CD4-positive, alpha-beta T cell treated with Interleukin-1 beta for 1 hour (primary cell): Measurements from ENCODE around the gene PNPLA7.
"Not testable (repeated sequence)": the region's sequence is repeated elsewhere in the genome, so short reads cannot be mapped to it uniquely, and the experiment has no call there.

Experiments
- DNase-seq, 2 donors: peaks; one replicate each; pipeline ENCODE4 v3.0.0-alpha.2; 2020 to 2022

Gene PNPLA7

DNA sequence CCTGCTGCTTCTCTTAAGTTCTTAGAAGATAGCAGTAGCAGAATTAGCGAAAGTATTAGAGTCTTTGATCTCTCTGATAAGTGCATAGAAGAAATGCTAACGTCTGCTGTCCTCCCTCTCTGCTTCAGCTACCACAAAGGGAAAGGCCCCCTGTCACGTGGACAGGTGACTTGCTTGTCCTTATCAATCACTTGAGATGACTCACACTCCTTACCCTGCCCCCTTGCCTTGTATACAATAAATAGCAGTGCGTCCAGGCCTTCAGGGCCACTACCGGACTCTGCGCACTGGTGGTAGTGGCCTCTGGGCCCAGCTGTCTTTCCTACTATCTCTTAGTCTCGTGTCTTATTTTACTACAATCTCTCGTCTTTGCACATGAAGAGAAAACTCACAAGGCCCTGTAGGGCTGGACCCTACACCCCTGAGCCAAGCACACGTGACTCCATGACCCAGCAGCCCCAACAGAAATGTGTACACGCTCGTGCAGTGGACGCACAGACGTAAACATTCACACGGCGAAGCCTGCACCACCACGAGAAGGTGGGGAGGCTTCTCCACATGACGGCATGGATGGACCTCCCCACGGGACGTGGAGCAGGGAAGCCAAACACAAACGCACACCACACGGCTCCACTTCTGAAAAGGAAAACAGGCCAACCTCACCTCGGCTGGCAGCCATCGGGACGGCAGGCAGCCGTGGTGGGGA is 38.3 kb downstream of the PNPLA7 start:
- no peak for DNase-seq

GRCh38 chr9:137511126-137511525 is 39.1 kb downstream of the PNPLA7 start:
- not testable (repeated sequence) for DNase-seq

DNA sequence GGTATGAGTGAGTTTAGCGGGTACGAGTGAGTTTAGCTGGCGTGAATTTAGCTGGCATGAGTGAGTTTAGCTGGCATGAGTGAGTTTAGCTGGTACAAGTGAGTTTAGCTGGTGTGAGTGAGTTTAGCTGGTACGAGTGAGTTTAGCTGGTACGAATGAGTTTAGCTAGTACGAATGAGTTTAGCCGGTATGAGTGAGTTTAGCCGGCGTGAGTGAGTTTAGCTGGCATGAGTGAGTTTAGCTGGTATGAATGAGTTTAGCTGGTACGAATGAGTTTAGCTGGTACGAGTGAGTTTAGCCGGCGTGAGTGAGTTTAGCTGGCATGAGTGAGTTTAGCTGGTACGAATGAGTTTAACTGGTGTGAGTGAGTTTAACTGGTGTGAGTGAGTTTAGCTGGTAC is 41.0 kb downstream of the PNPLA7 start:
- DNase-seq, result no peak

- DNase-seq, result no peak
These were observed 43.5 kb downstream of the PNPLA7 start for GRCh38 chr9:137506702-137507171.

- DNase-seq, result no peak
These were observed 43.9 kb downstream of the PNPLA7 start for GRCh38 chr9:137506274-137506673.

DNA sequence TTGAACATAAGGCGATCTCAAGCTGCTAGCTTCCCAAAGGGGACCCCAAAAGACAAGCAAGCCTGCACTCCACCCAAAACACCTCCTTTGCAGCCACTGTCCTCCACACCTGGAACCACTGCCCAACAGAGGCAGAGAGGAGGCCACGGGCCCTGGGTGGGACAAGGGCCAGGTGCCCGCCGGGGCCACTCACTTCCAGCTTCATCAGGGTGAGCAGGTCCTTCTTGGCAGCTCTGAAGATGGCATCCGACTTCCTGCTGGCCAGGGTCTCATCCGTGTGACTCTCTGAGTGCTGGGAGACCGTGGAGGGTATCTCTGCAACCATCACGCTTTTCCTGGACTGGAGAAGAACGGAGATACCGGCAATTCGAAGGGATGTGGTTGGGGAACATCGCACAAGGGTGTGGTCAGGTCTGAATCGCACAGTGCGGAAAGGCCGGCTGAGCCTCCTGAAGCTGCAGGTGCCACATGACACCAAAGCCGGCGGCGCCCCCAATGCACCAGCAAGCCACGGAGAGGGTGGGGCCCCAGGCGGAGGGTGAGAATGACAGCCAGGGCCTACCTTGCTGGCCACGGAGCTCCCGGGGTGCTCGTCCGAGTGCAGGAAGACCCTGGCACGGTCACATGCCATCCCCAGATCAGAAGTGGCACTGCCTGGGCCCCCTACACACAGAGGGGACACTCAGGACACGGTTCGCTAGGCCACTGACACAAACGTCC is 44.6 kb downstream of the PNPLA7 start:
- no peak for DNase-seq

- DNase-seq, result no peak
These were observed 45.8 kb downstream of the PNPLA7 start for GRCh38 chr9:137504432-137504777.

- DNase-seq, result no peak
These were observed 47.9 kb downstream of the PNPLA7 start for GRCh38 chr9:137502008-137502911.

DNA sequence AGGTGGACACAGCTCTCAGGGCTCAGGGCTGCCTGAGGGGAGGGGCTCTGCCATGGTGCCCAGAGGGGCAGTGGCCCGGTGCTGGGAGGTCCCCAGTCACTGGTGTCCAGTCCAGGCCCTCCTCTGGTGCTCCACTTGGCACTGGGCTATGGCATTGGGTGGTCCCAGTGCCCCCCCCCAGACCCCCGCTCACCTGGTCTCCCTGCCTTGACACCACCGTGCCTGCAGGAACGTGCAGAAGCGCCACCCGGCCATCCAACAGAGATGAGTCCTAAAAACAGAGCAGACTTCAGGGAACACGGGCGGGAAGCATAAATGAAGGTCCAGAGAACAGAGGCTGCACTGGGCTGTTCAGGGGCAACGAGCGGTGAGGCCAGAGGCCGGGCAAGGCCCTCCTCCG is 48.7 kb downstream of the PNPLA7 start:
- no peak for DNase-seq

DNA sequence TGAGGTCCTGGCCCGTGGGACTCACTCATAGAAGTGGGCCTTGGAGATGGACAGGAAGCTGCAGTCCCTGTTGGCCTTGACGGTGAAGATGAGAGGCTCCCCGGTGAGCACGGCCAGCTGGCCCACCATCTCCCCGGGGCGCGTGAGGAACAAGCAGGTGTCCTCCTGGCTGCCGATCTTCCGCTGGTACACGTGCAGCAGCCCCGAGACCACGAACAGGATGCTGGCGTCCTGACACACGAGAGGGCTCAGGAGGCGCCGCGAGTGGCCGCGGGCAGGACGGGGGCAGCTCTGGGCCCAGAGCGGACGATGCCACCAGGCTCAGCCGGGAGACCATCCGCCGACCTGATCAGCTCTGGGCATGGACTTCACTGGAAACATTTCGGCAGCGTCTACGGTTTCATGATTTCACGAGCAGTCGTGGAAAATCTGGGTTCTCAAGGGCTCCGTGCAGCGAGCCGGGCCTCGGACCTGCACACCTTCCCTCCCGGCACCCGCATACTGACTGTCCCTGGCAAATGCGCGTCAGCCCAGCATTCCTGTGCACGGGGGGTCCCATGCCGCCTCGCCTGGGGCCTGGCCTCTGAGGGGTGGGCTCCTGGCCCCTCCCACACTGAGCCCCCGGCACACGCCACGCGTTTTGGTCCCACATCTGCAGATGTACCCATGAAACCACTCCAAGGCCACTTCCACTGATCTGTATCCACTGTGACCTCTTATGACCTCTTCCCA is 49.4 kb downstream of the PNPLA7 start:
- no peak for DNase-seq

DNA sequence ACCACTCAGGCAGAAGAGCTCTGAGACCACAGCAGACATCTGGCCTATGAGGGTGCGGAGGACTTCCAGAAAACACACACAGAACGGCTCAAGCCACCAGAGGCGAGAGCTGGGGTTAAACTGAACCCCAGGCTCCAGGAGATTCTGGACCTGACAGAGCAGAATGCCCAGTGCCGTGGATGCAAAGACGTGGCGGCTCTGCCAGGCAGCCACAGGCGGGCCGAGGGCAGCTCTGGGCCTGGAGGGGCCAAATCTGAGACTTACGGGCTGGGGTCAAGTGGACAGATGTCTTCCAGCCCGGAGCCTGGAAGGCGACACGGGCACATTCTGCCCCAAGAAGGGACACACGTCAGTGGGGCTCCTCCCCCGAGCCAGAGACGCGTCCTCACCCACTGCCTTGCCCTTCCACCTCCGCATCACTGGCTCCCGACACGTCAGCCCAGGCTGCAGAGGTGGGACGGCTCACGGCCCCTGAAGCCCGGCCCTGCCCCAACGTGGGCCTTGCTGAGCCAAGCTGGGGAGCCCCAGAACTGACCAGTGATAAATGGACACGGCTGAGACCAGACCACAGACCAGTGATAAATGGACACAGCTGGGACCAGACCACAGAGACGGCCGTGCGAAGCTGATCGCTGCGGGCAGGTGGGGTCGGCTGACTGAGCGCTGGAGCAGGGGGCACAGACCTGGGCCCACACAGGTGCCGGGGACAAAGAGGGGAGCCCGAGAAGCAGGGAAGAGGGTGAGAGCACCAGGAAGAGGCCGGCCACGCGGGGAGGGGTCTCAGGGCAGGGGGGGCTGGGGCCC is 50.1 kb downstream of the PNPLA7 start:
- no peak for DNase-seq

DNA sequence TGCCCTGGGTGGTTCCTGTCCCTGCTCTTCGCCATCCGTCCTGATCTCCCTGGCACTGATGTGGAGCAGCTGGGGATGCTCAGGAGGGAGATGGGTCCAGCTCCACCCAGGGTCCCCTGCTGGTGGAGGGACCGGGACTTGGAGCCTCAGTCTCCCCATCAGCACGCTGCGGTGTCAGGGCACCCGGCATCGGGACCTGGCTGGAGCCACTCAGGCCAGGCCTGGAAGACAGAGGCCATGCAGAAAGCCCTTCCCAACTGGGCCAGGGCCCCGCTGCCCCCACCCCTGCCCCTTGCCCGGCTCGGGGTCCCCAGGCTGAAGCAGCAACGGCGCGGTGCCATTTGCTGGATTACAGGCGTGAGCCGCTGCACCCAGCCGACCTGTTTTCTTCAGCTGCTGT is 50.8 kb downstream of the PNPLA7 start:
- DNase-seq, result no peak

DNA sequence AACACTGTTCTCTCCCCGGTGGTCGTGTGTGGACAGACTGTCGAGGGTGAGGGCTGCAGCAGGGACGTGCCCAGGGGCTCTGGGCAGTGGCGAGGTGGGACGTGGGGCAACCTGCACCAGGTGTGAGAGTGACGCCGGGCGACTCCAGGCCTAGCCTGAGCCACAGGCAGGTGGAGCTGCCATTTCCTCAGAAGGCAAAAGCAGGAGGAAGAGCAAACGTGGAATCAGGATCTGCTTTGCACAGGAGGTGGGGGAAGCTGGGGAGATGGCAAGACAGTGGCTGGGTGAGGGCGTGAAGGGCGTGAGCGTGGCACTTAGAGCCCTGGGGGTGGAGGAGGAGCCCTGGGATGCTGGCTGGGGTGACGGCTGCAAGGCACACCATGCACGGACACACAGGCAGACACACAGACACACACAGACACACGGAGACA is 51.5 kb downstream of the PNPLA7 start:
- no peak for DNase-seq

DNA sequence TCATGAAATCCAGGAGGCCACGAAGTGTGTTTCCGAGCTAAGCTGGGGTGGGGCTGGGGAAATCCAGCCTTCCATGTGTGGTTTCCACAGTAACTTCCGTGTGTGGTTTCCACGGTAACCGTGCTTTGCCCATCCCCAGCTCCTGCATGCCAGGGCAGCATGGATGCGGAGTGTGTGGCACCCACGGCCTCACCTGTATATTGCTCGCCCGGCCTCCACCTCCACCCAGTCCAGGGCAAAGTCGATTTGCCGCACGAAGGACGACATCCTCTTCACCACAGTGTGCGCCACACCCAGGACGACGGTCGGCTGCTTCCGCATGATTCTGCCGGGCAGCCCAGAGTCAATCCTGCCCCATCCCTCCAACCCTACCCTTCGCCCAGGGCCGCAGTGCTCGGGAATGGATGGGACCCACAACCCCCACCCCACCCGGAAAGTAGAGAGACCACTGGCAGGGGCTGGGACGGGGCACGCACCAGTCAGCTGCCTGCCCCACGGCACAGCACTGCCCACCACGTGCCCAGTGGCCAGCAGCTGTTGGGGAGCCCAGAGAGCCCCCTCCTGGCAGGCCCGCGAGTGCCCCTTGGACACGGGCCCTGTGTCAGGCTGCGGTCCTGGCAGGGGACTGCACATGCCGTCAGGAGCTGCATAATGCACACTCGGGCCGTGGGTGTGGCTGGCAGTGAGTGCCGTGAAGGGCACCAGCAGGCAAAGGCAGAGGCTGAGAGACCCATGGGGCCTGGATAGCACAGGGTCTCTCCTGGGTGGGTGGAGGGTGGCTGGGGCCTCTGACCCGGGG is 52.1 kb downstream of the PNPLA7 start:
- no peak for DNase-seq

DNA sequence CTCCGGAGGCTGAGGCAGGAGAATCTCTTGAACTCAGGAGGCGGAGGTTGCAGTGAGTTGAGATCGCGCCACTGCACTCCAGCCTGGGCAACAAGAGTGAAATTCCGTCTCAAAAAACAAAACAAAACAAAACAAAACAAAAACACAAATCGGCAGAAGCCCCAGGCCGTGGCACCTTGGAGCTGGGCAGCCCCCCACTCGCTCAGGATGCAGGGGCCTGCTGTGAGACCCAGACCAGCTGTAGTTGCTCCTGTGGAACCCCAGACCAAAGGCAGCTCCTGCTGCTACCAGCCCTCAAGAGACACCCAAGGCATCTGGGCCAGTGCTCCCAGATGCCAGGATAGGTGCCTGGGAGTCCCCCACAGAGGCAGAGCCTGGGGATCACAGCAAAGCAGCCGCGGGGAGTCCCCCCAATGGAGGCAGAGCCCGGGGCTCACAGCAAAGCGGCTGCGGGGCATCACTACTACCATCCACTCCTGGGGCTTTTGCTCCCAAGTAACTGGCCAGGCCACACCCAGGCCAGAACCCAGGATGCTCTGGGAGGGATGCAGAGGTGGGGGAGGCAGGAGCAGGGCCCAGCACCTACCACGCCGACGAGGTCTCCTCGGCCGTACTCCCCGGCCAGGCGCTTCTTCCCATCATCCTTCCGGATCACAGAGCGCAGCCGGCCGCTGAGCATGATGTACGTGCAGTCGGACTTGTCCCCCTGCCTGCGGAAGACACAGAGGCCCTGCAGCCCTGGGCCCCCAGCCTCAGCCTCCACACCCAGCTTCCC is 53.4 kb downstream of the PNPLA7 start:
- DNase-seq, result no peak

DNA sequence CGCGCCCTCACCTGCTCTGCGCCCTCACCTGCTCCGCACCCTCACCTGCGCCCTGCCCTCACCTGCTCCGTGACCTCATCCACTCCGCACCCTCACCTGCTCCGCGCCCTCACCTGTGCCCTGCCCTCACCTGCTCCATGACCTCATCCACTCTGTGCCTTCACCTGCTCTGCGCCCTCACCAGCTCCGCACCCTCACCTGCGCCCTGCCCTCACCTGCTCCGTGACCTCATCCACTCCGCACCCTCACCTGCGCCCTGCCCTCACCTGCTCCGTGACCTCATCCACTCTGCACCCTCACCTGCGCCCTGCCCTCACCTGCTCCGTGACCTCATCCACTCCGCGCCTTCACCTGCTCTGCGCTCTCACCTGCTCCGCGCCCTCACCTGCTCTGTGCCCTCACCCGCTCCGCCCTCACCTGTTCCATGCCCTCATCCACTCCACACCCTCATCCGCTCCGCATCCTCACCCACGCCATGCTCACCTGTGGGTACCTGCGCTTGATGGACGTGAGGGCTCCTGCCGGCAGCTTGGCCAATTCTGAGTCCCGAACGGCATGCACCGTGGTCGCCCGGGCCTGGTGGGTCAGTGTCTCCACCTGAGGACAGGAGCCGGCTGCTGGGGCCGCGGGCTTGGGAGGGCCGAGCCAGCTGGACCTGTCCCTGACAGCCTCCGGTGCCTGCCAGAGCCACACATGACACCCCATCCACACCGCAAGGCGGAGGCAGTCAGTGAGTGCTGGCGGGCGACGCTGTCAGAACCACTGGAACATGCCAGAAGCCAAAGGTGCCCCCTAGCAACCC is 55.5 kb downstream of the PNPLA7 start:
- no peak for DNase-seq

DNA sequence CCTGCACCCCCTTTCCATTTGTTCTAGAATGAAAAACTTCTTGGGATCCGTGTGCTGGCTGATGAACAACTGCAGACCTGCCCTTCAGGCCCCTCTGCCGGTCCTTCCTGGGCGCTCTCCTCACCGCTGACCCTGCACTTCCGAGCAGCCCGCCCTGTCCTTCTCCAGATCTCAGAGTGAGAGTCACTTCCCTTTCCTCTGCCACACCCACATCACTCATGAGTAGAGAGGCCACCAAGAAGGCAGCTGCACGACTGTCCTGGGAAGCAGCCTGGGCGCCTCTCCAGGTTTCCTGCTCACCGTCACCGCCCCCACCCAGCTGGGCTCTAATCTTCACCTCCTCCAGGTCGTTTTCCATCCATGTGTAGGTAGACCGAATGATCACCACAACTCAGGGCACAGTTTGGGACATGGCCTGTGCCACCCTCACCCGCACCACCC is 56.1 kb downstream of the PNPLA7 start:
- DNase-seq, result peak in 1 of 2 donors; percentile 28

DNA sequence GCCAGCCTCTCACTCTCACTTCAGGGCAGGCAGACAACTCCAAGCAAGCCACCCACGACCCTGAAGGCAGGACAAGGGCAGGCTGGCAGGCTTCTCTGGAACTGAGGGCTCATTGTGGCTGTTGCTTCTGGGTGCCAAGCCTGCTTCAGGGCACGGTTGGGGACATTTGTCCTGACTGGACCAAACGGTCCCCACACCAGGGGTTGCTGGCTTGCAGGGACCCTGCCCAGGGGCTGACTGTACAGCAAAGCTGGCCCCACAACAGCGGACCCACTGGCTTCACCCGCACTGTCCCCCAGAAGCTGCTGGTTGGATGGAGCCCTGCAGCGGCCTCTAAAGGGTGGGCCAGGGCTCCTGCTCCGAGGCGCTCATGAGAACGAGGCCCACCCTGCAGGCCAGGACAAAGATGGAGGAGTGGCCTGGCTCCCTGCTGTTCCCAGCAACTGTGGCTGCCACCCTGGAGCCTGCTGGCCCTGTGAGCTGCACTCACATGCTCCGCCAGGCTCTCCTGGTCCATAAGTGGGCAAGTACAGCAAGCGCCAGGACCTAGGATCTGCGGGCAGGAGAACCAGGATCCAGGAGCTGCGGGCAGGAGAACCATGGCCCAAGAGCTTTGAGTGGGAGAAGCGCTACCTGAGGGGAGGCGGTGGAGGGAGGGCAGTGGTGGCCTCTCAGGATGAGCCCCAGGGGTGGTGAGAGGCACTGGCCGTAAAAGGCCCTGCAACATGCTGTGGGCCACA is 56.7 kb downstream of the PNPLA7 start:
- no peak for DNase-seq
